Activated naive CD4-positive, alpha-beta T cell treated with anti-CD3 and anti-CD28 coated beads, Interleukin-2, amount 50 U/mL, for 72 hours (primary cell): Measurements from ENCODE around the gene YY1. TPM values are rescaled to one million over a fixed set of nuclear protein-coding genes. Genes with fewer than 3 reads are reported as not detected.
"Not testable (repeated sequence)": the region's sequence is repeated elsewhere in the genome, so short reads cannot be mapped to it uniquely, and the experiment has no call there.

Experiments used
- ATAC-seq, 2 donors: fragments of 150-1000 bp; cut with Tn5 transposase; 2 replicates each; pipeline ENCODE4 v1.10.0; 2021; ENCODE audit warnings: mild to moderate bottlenecking in 2 of 2, moderate library complexity in 2 of 2
- DNase-seq, 2 donors: peaks; one replicate each; pipeline ENCODE4 v3.0.0; 2021 to 2022; ENCODE audit warnings: low spot score in 2 of 2
- H3K27ac Mint-ChIP-seq, 2 donors: one replicate each; pipeline ENCODE4 v1.8.0; 2022; ENCODE audit warnings: mild to moderate bottlenecking in 2 of 2, mixed read lengths in 2 of 2
- H3K36me3 Mint-ChIP-seq, 2 donors: one replicate each; pipeline ENCODE4 v1.8.0; 2022; ENCODE audit warnings: mixed read lengths in 2 of 2
- H3K9me3 Mint-ChIP-seq, 2 donors: one replicate each; pipeline ENCODE4 v1.8.0; 2022; ENCODE audit warnings: mixed read lengths in 2 of 2
- total RNA-seq, 2 donors: library from RNA; stranded (reverse); gene quantifications; one replicate each; pipeline ENCODE4 v1.2.3, GENCODE V29; 2022

Gene YY1
- total RNA-seq, 2 donors from 2014 or later, result 87.8 to 120 TPM

DNA sequence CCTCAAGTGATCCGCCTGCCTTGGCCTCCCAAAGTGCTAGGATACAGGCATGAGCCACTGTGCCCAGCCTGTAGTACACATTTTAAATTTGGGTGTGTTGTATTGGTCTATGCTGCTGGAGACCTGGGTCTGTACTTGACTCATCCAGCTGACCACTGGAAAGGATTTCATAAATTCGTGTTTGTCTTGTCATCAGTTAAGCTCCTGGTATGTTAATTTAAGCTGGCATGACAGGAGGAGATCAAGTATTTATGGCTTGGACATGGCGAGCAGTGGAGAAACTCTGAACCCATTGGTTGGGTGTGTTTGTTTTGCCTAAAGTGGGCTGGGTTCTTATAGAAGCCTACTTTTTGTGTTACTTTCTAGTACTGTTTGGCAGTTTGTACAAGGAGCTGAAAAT lies 24.2 kb downstream of the YY1 start:
- peak overlapping the region; percentile 57 to 72 for H3K27ac Mint-ChIP-seq
- no peaks in the 10 kb centered on the region for H3K9me3 Mint-ChIP-seq
- no peak for DNase-seq
- peaks cover 7 to 27% of the 10 kb centered on the region in 2 donors for H3K36me3 Mint-ChIP-seq
- no peak for ATAC-seq

DNA sequence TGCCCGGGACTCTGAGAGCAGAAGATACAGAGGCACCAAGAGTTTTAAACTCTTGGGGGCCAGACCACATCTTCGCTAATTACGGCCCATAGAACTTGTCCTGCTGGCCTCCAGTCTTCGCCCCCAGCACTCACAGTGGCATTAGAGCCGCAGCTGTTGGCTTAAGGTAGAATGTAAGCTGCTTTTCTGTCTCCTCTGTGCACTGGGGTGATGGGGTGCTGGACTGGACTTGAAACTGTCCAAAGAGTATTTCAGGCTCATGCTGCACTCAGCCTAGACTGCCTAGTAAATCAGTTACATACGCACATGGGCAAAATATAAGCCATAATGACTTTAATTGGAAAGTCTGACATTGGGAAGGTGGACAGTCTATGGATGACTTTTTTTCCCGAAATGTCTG lies 29.0 kb downstream of the YY1 start:
- no peak for DNase-seq
- Mint-ChIP-seq H3K9me3 (no peaks in the 10 kb centered on the region), H3K36me3 (peaks cover 7 to 22% of the 10 kb centered on the region in 2 donors), H3K27ac (peak overlapping the region in 1 of 2 donors; percentile 50)
- ATAC-seq, result no peak

- no peak for DNase-seq
- no peak for ATAC-seq
- Mint-ChIP-seq H3K27ac (peak overlapping the region in 1 of 2 donors; percentile 50), H3K36me3 (peaks cover 7 to 22% of the 10 kb centered on the region in 2 donors), H3K9me3 (no peaks in the 10 kb centered on the region)
Observed at GRCh38 chr14:100268591-100269207, 29.8 kb downstream of the YY1 start.

DNA sequence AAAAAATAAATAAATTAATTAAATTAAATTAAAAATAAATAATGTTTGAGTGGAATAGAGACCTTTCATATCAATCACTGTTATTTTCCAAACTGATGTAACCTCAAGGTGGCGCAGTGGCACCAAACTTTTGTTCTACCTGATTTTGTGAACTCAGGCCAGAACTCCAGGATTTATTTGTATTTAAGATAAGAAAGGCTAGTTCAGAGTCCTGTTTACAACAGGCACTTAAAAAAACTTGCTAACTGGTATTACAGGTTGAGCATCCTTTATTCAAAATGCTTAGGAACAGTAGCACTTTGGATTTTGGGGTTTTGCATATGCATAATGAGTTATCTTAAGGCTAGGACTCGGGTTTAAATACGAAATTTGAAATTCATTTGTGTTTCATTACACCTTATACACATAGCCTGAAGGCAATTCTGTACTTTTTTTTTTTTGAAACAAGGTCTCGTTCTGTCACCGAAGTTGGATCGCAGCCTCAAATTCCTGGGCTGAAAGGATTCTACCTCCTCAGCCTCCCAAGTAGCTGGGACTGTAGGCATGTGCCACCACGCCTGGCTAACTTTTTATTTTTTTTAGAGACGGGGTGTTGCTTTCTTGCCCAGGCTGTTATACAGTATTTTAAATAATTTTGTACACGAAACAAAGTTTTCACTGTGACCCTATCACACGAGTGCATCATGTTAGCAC lies 32.4 kb downstream of the YY1 start:
- Mint-ChIP-seq H3K36me3 (no peaks in the 10 kb centered on the region), H3K27ac (no peak overlapping the region), H3K9me3 (no peaks in the 10 kb centered on the region)
- ATAC-seq, result no peak
- peak in 1 of 2 donors; percentile 27 for DNase-seq

GRCh38 chr14:100274250-100274649 lies 35.3 kb downstream of the YY1 start:
- H3K9me3 Mint-ChIP-seq, result no peaks in the 10 kb centered on the region
- H3K27ac Mint-ChIP-seq, result peak overlapping the region in 1 of 2 donors; percentile 37
- no peak for DNase-seq
- ATAC-seq, result no peak
- no peaks in the 10 kb centered on the region for H3K36me3 Mint-ChIP-seq

GRCh38 chr14:100275214-100275613 lies 36.3 kb downstream of the YY1 start:
- ATAC-seq (peak; percentile 43 to 86), DNase-seq (no peak)
- Mint-ChIP-seq H3K9me3 (no peaks in the 10 kb centered on the region), H3K36me3 (no peaks in the 10 kb centered on the region), H3K27ac (peak overlapping the region; percentile 37 to 81)

DNA sequence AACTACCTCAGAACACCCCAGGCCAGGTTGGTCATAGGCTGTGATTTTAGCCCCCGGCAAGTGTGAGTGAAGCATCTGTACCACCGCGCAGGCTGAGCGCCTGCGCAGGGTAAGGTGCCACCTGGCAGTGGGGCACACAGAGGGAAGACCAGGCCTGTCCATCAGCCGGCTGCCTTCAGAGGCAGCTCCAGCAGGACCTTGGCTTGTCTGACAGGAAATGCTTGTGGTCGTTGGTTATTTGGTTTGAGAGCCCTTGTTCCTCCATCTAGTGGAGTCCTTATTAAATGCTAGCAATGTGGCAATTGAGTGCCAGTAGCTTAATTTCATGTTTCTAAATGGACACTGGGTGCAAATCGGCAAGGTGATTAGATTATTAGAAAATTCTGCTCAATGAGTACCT lies 39.8 kb downstream of the YY1 start:
- no peak for DNase-seq
- Mint-ChIP-seq H3K9me3 (no peaks in the 10 kb centered on the region), H3K27ac (peak overlapping the region; percentile 39 to 75), H3K36me3 (no peaks in the 10 kb centered on the region)
- peak in 1 of 2 donors; percentile 8 for ATAC-seq

GRCh38 chr14:100279133-100279532 lies 40.2 kb downstream of the YY1 start:
- Mint-ChIP-seq H3K27ac (peak overlapping the region; percentile 39 to 75), H3K36me3 (no peaks in the 10 kb centered on the region), H3K9me3 (no peaks in the 10 kb centered on the region)
- no peak for DNase-seq
- no peak for ATAC-seq

- no peak for DNase-seq
- Mint-ChIP-seq H3K27ac (peak overlapping the region in 1 of 2 donors; percentile 75), H3K36me3 (no peaks in the 10 kb centered on the region), H3K9me3 (no peaks in the 10 kb centered on the region)
- no peak for ATAC-seq
Observed at GRCh38 chr14:100279563-100279962, 40.6 kb downstream of the YY1 start.

DNA sequence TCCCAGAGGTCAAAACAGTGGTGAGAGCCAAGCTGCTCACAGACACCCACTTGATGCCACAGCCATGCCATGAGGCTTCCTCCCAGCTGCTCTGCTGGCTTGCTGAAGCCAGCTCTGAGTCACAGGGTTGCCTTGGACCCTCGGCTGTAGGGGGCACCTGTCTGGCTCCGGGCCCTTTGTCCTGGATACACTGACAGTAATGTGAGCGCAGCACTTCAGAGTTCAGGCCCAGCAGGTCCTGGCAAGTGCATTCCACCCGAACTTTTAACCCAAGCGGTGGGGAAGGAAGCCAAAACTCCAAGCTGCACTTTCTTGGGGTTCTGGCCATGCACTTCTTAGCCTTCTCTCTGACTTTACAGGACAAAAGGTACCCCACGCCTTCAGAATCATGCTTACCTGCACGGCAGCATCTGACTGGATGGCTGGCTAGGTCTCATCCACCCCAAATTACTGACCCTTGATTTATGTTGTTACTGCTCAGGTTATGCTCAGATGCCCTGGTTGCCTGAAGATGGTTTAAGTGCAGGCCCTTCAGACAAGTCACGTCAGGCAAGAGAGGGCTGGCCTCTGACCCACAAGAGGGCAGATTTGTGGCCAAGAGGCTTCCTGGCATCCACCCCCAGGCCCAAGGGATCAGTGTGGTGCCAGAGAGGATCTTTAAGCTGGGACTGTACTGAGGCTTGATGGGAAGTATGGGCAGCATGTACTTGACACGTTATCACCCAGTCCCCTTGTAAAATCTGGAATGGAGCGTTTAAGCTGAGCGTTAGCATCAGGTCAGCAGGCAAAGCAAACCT lies 42.5 kb downstream of the YY1 start:
- DNase-seq (no peak), ATAC-seq (no peak)
- no peaks in the 10 kb centered on the region for H3K9me3 Mint-ChIP-seq
- H3K27ac Mint-ChIP-seq, result peak overlapping the region in 1 of 2 donors; percentile 3
- no peaks in the 10 kb centered on the region for H3K36me3 Mint-ChIP-seq

GRCh38 chr14:100282083-100282350 lies 43.1 kb downstream of the YY1 start:
- DNase-seq (no peak), ATAC-seq (no peak)
- Mint-ChIP-seq H3K36me3 (no peaks in the 10 kb centered on the region), H3K9me3 (no peaks in the 10 kb centered on the region), H3K27ac (peak overlapping the region in 1 of 2 donors; percentile 3)

DNA sequence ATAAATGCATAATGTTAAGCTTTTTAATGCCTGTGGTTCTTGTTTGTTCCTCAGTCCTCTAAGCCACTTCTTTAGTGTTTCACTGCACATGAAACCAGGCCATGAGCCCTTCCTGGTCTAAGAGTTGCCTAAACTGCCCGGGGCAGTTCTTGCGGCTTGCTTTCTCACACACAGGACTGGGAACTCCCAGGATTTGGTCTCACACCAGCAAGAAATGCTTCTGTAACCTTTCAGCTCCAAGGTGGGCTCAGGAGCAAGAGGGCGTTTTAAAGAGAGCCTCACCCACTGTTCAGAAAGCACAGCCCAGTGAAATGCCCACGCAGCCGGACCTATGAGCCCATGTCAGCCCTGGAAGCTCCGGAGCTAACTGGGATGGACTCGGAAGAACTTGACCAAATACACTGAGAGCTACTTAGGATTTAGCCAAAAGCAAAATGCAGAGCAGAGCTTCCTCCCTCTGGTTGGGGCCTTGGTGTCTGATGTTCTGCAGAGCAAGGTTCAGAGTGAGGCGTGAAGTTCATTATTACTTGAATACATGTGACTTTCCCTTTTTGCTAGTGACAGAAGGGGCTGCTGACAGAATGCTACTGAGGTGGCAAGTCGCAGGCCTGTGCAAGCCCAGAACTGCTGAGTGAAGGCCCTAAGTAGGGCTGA lies 43.9 kb downstream of the YY1 start:
- ATAC-seq (no peak), DNase-seq (no peak)
- H3K27ac Mint-ChIP-seq, result peak overlapping the region; percentile 41 to 53
- no peaks in the 10 kb centered on the region for H3K9me3 Mint-ChIP-seq
- H3K36me3 Mint-ChIP-seq, result no peaks in the 10 kb centered on the region

DNA sequence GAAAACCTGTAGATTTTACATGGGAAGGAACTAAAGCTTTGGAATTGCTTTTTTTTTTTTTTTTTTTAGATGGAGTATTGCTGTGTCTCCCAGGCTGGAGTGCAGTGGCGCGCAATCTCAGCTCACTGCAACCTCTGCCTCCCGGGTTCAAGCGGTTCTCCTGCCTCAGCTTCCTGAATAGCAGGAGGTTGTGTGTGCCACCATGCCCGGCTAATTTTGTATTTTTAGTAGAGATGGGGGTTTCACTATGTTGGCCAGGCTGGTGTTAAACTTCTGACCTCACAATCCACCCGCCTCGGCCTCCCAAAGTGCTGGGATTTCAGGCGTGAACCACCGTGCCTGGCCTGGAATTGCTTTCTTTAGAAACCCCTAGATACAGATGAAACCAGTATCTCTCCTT lies 44.5 kb downstream of the YY1 start:
- DNase-seq, H3K9me3 Mint-ChIP-seq, H3K36me3 Mint-ChIP-seq, ATAC-seq: not testable (repeated sequence)
- H3K27ac Mint-ChIP-seq, result peak overlapping the region in 1 of 2 donors; percentile 53

DNA sequence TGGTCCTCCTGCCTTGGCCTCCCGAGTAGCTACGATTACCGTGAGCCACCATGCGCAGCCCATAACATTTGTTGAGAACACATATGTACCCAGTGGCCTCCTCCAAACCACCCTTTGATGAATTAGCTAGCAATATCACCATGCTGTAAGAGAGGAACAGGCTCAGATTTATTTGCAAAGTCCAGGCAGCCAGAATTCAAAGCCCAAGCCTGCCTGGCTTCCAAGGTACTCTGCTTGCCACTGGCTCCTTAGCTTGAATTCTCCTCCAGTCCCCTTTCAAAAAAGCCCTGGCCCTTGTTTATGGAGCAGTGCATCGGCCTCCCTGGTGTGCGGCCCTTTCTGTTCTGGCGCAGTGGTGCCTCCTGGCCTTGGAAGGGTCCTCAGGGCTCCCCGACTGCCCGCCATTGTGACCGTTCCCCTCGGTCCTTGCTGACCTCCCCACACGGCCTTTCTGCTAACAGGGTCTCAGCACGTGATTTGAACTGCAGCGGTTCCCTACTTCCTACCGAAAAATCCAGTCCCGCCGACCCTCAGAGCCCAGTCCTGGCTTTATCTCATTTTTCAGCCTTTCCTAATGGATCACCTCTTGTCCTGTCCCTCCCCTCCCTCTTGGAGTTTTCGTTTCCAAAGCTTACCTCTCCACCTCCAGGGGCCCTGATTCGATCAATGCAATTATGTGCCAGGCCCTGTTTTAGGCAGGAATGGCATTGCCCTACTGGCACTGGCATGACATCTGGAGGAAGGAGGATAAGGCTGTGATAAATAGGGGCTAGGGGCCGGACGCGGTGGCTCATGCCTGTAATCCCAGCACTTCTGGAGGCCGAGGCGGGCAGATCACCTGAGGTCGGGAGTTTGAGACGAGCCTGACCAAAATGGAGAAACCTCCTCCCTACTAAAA lies 45.3 kb downstream of the YY1 start:
- Mint-ChIP-seq H3K27ac (peak overlapping the region in 1 of 2 donors; percentile 84), H3K36me3 (no peaks in the 10 kb centered on the region), H3K9me3 (no peaks in the 10 kb centered on the region)
- no peak for ATAC-seq
- DNase-seq, result no peak

GRCh38 chr14:100285021-100285912 lies 46.3 kb downstream of the YY1 start:
- peak overlapping the region in 1 of 2 donors; percentile 72 for H3K27ac Mint-ChIP-seq
- H3K9me3 Mint-ChIP-seq, result no peaks in the 10 kb centered on the region
- H3K36me3 Mint-ChIP-seq, result no peaks in the 10 kb centered on the region
- DNase-seq (peak; percentile 84 to 95), ATAC-seq (peak; percentile 88 to 91)
